NCI-H1105 (cell line): ENCODE data around the gene PTGS1.
"Not testable (repeated sequence)": the region's sequence is repeated elsewhere in the genome, so short reads cannot be mapped to it uniquely, and the experiment has no call there.

Experiments
- DNase-seq: peaks from one replicate; lab custom pipeline; 2025; lab: John Stamatoyannopoulos, UW

Gene PTGS1

GRCh38 chr9:122370869-122371755 is at the start of gene PTGS1:
Gene PTGS1, plus strand, starts transcription at chr9:122371024. Its CDS starts 61 bp downstream, at chr9:122371085.
- DNase-seq, result no peak

DNA sequence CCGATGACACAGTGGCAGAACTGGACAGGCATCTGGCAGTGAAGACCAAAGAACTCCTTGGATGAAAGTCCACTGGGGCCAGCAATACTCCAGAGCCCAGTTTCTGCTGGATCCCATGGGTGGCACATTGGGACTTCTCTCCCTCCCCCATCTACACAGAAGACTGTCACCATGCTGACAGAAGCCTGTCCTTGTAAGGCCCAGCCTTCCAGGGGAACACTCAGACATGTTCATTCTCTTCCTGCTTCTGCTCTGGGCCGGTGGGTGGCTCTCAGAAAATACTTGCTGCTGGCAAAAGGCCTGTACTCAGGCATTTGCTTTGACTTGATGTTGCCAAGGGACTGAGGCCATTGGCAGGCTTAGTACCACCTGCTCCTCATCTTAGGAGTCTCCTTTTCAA is 48.3 kb upstream of the PTGS1 start:
- no peak for DNase-seq

DNA sequence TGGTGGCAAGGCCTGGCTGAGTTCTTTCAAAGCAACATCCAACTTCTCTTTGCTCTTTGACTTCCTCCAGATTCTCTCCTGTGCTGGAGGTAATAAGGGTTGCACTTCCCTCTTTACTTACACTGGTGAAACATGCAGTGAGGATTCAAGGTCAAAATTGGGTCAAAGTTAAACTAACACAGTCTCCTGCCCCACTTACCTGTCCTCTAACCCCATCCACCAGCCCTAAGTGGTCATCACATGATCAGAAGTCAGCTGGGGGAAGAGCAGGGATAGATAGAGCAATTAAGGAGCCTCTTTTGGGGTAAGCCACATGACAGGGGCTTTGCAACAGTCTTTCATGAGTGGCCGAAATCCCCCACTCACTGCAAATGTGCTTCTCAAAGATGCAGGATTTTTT is 46.2 kb upstream of the PTGS1 start:
- DNase-seq, result not testable (repeated sequence)

DNA sequence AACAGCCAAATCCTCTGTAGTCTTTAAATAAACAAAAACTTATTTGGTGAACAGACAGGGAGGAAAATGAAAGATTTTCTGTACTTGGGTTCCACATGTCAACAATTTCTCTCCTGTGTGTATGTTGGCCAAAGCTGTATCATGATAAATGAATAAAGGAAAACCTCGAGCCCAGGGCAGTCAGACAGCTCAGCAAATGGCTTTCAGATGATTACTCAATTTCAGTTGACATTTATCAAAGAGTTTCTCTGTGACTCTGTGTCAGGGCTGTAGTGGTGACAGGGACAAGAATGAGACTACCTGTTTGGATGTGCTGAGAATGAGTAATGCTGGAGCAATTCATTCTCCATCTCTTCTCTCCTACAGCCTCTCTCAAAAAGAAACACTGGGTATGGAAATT is 45.7 kb upstream of the PTGS1 start:
- no peak for DNase-seq

- DNase-seq, result no peak
Measured at GRCh38 chr9:122327175-122327574, 43.6 kb upstream of the PTGS1 start.

DNA sequence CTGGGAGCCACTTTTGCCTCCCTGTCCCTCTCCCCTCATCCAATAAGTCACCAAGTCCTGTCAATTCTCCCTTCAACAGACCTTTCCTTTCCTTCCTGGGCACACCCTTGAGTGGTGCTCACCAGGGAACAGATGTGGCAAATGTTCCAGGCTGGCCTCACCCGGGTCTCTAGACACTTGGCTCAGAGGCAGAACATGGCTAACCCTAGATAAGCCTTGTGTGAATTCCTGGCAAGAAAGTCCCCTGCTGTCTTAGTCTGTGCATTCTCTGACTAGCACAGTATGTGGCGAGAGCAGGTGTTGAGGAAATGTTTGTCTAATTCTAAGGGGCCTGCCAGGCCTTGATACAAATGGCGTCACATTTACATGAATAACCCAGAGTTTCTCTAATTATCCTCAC is 41.2 kb upstream of the PTGS1 start:
- no peak for DNase-seq

GRCh38 chr9:122330466-122330865 is 40.4 kb upstream of the PTGS1 start:
- not testable (repeated sequence) for DNase-seq

DNA sequence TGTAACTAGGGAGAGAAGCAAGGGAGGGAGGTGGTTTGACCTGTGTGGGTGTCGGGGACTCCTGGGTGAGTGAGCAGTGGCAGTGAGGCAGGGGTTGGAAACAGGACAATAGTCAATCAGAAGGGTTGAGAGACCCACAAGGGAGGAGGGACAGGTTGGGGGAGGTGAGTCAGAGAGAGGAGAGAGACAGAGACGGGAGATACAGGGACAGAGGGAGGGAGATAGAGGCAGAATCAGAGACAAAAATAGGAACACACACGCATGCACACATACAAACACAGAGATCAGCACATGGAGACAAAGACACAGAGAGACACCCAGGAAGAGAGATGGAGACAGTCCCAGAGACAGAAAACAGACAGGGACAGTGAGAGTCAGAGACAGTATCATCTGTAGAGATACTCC is 39.3 kb upstream of the PTGS1 start:
- DNase-seq, result no peak

DNA sequence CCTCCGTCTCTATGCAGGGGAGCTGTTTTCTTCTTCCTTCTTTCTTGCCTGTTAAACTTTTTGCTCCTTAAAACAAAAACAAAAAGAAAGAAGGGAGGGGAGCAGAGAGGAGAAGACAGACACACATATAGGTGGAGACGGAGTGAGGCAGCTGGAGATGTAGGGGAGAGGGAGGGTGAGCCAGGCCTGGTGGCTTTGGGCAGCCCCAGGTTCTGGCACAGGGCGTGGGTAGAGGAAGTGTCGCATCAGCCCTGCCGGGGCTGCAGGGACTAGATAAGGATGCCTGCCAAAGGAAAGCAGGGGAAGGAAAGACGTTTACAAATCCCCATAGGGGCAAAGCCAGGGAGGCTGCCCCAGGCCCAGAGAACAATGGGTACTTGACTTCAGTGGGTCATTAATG is 38.7 kb upstream of the PTGS1 start:
- no peak for DNase-seq

- no peak for DNase-seq
Measured at GRCh38 chr9:122332644-122333043, 38.2 kb upstream of the PTGS1 start.

GRCh38 chr9:122333169-122333808 is 37.5 kb upstream of the PTGS1 start:
- DNase-seq, result no peak

- no peak for DNase-seq
Measured at GRCh38 chr9:122334916-122335315, 35.9 kb upstream of the PTGS1 start.

- DNase-seq, result no peak
Measured at GRCh38 chr9:122336189-122336588, 34.6 kb upstream of the PTGS1 start.

DNA sequence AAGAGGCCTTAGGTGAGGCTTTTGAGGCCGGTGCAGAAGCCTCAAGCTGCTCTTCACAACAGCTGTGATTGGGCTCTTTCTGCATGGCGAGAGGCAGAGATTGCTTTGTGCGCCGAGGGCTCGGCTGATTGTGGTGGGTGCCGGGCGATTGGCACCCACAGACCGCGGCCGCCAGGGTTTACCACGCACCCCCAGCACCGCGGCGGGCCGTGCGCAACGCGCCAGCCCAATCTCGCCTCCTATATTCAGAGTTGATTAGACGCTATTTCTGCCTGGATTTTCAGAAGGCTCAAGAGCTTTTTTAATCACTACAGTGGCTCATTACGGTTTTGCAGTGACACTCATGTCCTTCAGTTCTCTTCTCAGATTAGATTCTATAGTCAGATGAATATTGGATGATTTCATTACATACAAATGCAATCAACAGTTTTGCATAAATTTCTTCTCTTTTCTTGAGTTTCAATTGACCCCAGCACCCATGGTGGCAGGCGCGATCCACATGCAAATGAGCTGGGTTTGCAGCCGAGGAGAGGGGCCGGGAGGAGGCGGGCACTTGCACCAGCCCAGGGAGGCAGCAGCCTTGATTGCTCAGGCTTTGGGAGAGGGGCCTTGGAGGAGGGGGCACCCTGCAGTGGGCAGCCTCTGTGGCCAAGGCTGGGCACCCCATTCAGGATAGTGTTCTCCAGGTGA is 33.8 kb upstream of the PTGS1 start:
- no peak for DNase-seq

GRCh38 chr9:122337556-122337929 is 33.3 kb upstream of the PTGS1 start:
- no peak for DNase-seq

DNA sequence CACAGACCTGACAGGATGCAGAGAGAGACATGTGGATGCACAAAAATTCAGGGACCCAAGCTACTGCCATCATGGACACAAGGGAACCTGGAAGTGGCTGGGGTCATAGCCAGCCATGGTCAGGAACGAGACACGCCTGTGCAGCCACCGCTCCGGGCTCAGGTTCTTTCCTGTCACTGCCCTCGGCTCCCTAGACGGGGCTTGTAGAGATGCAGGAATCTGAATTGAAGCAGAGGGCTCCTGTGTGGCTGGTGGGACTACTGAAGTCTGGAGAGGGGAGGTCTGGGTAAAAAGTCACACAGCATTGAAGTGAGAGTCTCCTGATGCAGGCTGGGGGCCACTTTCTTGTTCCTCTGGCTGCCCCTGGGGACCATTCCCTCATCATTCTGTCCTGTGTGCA is 32.3 kb upstream of the PTGS1 start:
- DNase-seq, result no peak

- DNase-seq, result no peak
Measured at GRCh38 chr9:122338994-122339393, 31.8 kb upstream of the PTGS1 start.

DNA sequence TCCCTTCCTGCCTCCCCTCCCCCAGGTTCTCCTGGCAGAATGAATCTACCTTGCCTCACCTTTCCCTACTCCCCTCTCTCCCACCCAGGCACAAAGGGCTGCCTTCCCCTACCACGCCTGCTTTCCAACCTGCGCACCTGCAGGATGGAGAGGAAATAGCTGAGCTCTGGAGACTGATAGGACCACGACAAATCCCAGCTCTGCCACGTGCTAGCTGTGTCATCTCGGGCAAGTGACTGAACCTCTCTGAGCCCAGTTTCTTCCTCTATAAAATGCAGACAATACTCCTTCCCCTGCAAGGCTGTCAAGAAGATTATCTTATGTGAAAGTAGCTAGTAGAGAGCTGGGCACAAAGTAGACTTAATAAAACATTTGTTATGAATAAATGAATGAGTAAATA is 31.2 kb upstream of the PTGS1 start:
- no peak for DNase-seq

DNA sequence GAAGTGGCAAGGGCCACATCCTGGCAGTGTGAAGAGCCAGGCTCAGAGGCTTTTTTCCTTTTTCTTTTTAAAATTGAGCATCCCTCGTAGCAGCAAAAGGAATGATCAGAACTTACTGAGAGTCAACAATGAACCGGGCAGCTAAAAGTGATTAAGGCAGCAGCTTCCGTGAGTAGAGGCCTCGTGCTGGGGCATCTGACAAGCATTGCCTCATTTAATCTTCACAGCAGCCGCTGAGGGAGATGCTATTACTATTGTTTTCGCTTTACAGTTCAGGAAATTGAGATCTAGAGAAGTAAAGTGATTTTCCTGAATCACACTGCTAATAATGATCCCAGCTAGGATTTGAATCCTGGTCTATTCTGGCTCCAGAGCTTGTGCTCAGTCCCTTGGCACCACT is 30.7 kb upstream of the PTGS1 start:
- DNase-seq, result no peak

DNA sequence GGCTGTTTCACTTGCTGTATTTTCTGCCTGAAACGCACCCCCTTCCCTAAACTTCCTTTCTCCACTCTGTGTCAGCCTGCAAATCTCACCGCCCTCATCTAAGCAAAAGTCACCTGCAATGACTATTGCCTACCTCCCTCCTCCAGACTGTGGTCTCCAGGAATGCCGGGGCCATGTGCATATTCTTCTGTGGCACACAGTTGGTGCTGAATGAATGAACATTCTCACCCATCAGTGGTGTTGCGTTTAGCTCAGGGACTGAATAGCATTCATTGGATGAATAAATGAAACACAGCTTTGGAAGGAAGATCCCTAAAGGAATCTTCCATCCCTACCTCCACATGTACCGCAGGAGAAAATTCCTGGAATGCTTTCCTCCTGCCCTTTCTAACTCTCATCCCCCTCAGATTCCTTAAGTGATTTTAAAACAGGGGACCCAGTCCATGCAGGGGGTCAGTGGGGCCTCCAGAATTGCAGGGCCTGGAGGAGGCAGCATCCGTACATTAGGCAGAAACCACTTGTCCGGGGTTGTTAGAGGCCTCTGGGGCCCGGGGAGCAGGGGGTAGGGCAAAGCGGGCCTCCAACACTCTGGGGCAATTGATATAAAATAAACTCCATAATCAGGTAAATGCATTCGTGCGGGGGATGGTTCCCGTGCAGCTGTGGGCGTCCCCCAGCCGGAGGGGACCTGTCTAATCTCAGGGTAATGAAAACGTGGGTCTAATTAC is 28.3 kb upstream of the PTGS1 start:
- DNase-seq, result no peak

- DNase-seq, result no peak
Measured at GRCh38 chr9:122346478-122347347, 24.1 kb upstream of the PTGS1 start.
